Parathyroid adenoma (tissue), 2 donors: ENCODE data around the gene ARHGEF35.

Source experiments
- H2AFZ ChIP-seq: fragments of 300-600 bp; sonication (generic); one replicate; pipeline ENCODE4 v1.7.0; 2017; ENCODE audit warnings: antibody characterized with exemption, mild to moderate bottlenecking
- H3K27ac ChIP-seq: fragments of 300-600 bp; sonication (generic); one replicate; pipeline ENCODE4 v1.7.0; 2017
- H3K27me3 ChIP-seq: fragments of 300-600 bp; sonication (generic); one replicate; pipeline ENCODE4 v1.7.0; 2017; ENCODE audit warnings: low read length; ENCODE audit not compliant: control insufficient read depth, insufficient read depth
- H3K36me3 ChIP-seq: fragments of 300-600 bp; sonication (generic); one replicate; pipeline ENCODE4 v1.7.0; 2017; ENCODE audit warnings: low read length; ENCODE audit not compliant: control insufficient read depth, insufficient read depth
- H3K4me1 ChIP-seq: fragments of 300-600 bp; sonication (generic); one replicate; pipeline ENCODE4 v1.7.0; 2017; ENCODE audit warnings: control low read depth
- H3K4me2 ChIP-seq: fragments of 300-600 bp; sonication (generic); one replicate; pipeline ENCODE4 v1.7.0; 2017; ENCODE audit warnings: low read length
- H3K4me3 ChIP-seq: fragments of 300-600 bp; sonication (generic); one replicate; pipeline ENCODE4 v1.7.0; 2017; ENCODE audit warnings: low read depth, low read length
- H3K79me2 ChIP-seq: fragments of 300-600 bp; sonication (generic); one replicate; pipeline ENCODE4 v1.7.0; 2017; ENCODE audit warnings: control low read depth
- H3K9ac ChIP-seq: fragments of 300-600 bp; sonication (generic); one replicate; pipeline ENCODE4 v1.7.0; 2017; ENCODE audit warnings: mild to moderate bottlenecking
- H3K9me3 ChIP-seq: fragments of 300-600 bp; sonication (generic); one replicate; pipeline ENCODE4 v1.7.0; 2017; ENCODE audit warnings: low read length; ENCODE audit not compliant: control insufficient read depth
- CTCF ChIP-seq: fragments of 300-600 bp; sonication (generic); IDR thresholded peaks from one replicate; pipeline ENCODE4 v1.7.0; 2017; ENCODE audit warnings: antibody characterized with exemption, mild to moderate bottlenecking
- donor health status: primary hyperparathyroidism.

The ARHGEF35 gene

GRCh38 chr7:144158861-144159260 is 36.8 kb downstream of the ARHGEF35 start:
- H3K36me3 ChIP-seq = no peaks in the 10 kb centered on the region
- no peak for TF ChIP-seq CTCF
- H3K9me3 ChIP-seq = no peaks in the 10 kb centered on the region
- H3K9ac ChIP-seq = no peak overlapping the region
- no peak overlapping the region for H2AFZ ChIP-seq
- no peaks in the 10 kb centered on the region for H3K79me2 ChIP-seq
- no peak overlapping the region for H3K4me3 ChIP-seq
- no peaks in the 10 kb centered on the region for H3K4me1 ChIP-seq
- no peaks in the 10 kb centered on the region for H3K27me3 ChIP-seq
- no peak overlapping the region for H3K4me2 ChIP-seq
- H3K27ac ChIP-seq = no peak overlapping the region

GRCh38 chr7:144148224-144148827 is 47.3 kb downstream of the ARHGEF35 start:
- Histone ChIP-seq H3K27ac (no peak overlapping the region), H3K9me3 (no peaks in the 10 kb centered on the region), H3K36me3 (no peaks in the 10 kb centered on the region), H3K79me2 (no peaks in the 10 kb centered on the region), H3K27me3 (no peaks in the 10 kb centered on the region), H3K4me3 (no peak overlapping the region), H3K4me2 (no peak overlapping the region), H2AFZ (no peak overlapping the region), H3K9ac (no peak overlapping the region), H3K4me1 (no peaks in the 10 kb centered on the region)
- no peak for TF ChIP-seq CTCF

- Histone ChIP-seq H3K27ac (no peak overlapping the region), H3K4me3 (no peak overlapping the region), H3K4me1 (no peaks in the 10 kb centered on the region), H3K4me2 (no peak overlapping the region), H3K27me3 (no peaks in the 10 kb centered on the region), H3K79me2 (no peaks in the 10 kb centered on the region), H3K36me3 (no peaks in the 10 kb centered on the region), H3K9me3 (no peaks in the 10 kb centered on the region), H2AFZ (no peak overlapping the region), H3K9ac (no peak overlapping the region)
- no peak for TF ChIP-seq CTCF
Observed at GRCh38 chr7:144144426-144144825, 51.2 kb downstream of the ARHGEF35 start.

- H3K9me3 ChIP-seq = no peaks in the 10 kb centered on the region
Observed at GRCh38 chr7:144142187-144142586, 53.4 kb downstream of the ARHGEF35 start.

More at GRCh38 chr7:144142187-144142586, 53.4 kb downstream of the ARHGEF35 start:
- H3K4me2 ChIP-seq = no peak overlapping the region
- no peaks in the 10 kb centered on the region for H3K36me3 ChIP-seq
- H3K9ac ChIP-seq = no peak overlapping the region
- no peak overlapping the region for H3K4me3 ChIP-seq
- no peaks in the 10 kb centered on the region for H3K27me3 ChIP-seq
- no peak overlapping the region for H3K27ac ChIP-seq
- no peaks in the 10 kb centered on the region for H3K79me2 ChIP-seq
- no peaks in the 10 kb centered on the region for H3K4me1 ChIP-seq
- H2AFZ ChIP-seq = no peak overlapping the region
- TF ChIP-seq CTCF = no peak
